K562 (cell line): ENCODE measurements around the gene RALA. TPM values are rescaled to one million over a fixed set of nuclear protein-coding genes. Genes with fewer than 3 reads are reported as not detected.

ENCODE experiments used
- ATAC-seq: fragments of 200-7000 bp; cut with Tn5 transposase; 3 replicates; pipeline ENCODE4 v1.9.1; 2020; ENCODE audit warnings: moderate library complexity
- BruUV-seq: library from RNA; stranded (reverse); fragments of 400-500 nt; replicated peaks from 2 replicates; lab custom pipeline; 2021; lab: Mats Ljungman, UMichigan
- CTCF ChIA-PET: fragments of 300-600 bp; formaldehyde crosslinking; extraction: SDS; loops from one replicate; lab custom pipeline; 2021; ENCODE audit warnings: low intra/inter-chr PET ratio; lab: Yijun Ruan, JAX
- POLR2A ChIA-PET: fragments of 300-600, 350-650 bp; sonication (Branson Sonifier 250); formaldehyde crosslinking; extraction: SDS; loops from one replicate; lab custom pipeline; 2021; ENCODE audit warnings: antibody characterized with exemption, inconsistent platforms; lab: Yijun Ruan, JAX
- DNase-seq, 4 experiments: peaks; one replicate each; pipeline versions ENCODE4 v3.0.0 to v3.0.0-alpha.2; 2011 to 2018; ENCODE audit warnings: low spot score in 3 of 4, mixed read lengths in 3 of 4; ENCODE audit errors: extremely low read depth in 1 of 4
- FAIRE-seq: peaks from 2 replicates; lab custom pipeline; 2011; peaks lifted over from hg19 to GRCh38; lab: Jason Lieb, UNC
- H2AFZ ChIP-seq: 2 replicates; pipeline ENCODE4 v1.6.0; 2011; ENCODE audit warnings: low read depth, low read length, control low read depth, inconsistent platforms
- H3K27ac ChIP-seq: fragments of 200-600 bp; 3 replicates; pipeline ENCODE4 v1.8.0; 2011; ENCODE audit warnings: low read depth, mild to moderate bottlenecking, control low read depth, inconsistent platforms, low read length, moderate library complexity, mixed read lengths; ENCODE audit errors: extremely low read depth
- H3K27me3 ChIP-seq, 2 experiments: fragments of 300-600 bp in 1 of 2; 2 replicates in 1 of 2; 3 replicates in 1 of 2; pipeline versions ENCODE4 v1.6.0 to v1.8.0; 2011; ENCODE audit warnings: inconsistent platforms in 2 of 2, low read length in 2 of 2, mild to moderate bottlenecking in 1 of 2, mixed read lengths in 1 of 2, moderate library complexity in 1 of 2; ENCODE audit not compliant: control insufficient read depth in 2 of 2, insufficient read depth in 2 of 2
- H3K36me3 ChIP-seq: fragments of 300-600 bp; 3 replicates; pipeline ENCODE4 v1.8.0; 2011; ENCODE audit warnings: mild to moderate bottlenecking, low read length, inconsistent platforms; ENCODE audit not compliant: control insufficient read depth, insufficient read depth
- H3K4me1 ChIP-seq, 2 experiments: fragments of 200-600 bp in 1 of 2; replicated peaks in 1 of 2; 2 replicates in 1 of 2; 3 replicates in 1 of 2; pipeline versions ENCODE4 v1.5.1 to v1.8.0; 2011; ENCODE audit warnings: inconsistent platforms in 2 of 2, low read length in 2 of 2, mild to moderate bottlenecking in 1 of 2, mixed read lengths in 1 of 2, moderate library complexity in 1 of 2; ENCODE audit not compliant: control insufficient read depth in 2 of 2, insufficient read depth in 2 of 2
- H3K4me2 ChIP-seq: 2 replicates; pipeline ENCODE4 v1.6.1; 2011; ENCODE audit warnings: low read length, control low read depth, inconsistent platforms, mixed read lengths; ENCODE audit not compliant: insufficient read depth
- H3K4me3 ChIP-seq: fragments of 200-600 bp; sonication (generic), shearing (Covaris generic); 2 replicates; pipeline ENCODE4 v1.5.1; 2016; ENCODE audit warnings: control low read depth, inconsistent platforms
- H3K79me2 ChIP-seq: fragments of 200-600 bp; 3 replicates; pipeline ENCODE4 v1.8.0; 2011; ENCODE audit warnings: low read length, inconsistent platforms; ENCODE audit not compliant: control insufficient read depth, insufficient read depth
- H3K9ac ChIP-seq, 2 experiments: 2 replicates each; pipeline versions ENCODE4 v1.6.0 to v1.6.1; 2011; ENCODE audit warnings: low read depth in 2 of 2, low read length in 2 of 2, control low read depth in 1 of 2, inconsistent platforms in 1 of 2, mild to moderate bottlenecking in 1 of 2, mixed read lengths in 1 of 2; ENCODE audit not compliant: insufficient read depth in 1 of 2
- H3K9me1 ChIP-seq: one replicate; pipeline ENCODE4 v1.6.0; 2011; ENCODE audit warnings: inconsistent platforms, mild to moderate bottlenecking, low read length, moderate library complexity; ENCODE audit not compliant: control insufficient read depth, insufficient read depth
- H3K9me3 ChIP-seq: replicated peaks from 2 replicates; pipeline ENCODE4 v1.5.1; 2011; ENCODE audit warnings: low read depth, low read length, inconsistent platforms; ENCODE audit not compliant: control insufficient read depth, insufficient read depth
- H4K20me1 ChIP-seq: replicated peaks from 2 replicates; pipeline ENCODE4 v1.6.1; 2011; ENCODE audit warnings: low read length, inconsistent platforms, mixed read lengths; ENCODE audit not compliant: control insufficient read depth, insufficient read depth
- CAMTA2 ChIP-seq: fragments of 250-450 bp; sonication (Bioruptor Pico); conservative IDR thresholded peaks from 2 replicates; pipeline ENCODE4 v1.5.1; 2022
- FOXJ3 ChIP-seq: sonication (generic); formaldehyde crosslinking; IDR thresholded peaks from 2 replicates; pipeline ENCODE4 v1.4.0; 2020; ENCODE audit warnings: mild to moderate bottlenecking, missing genetic modification reagents
- MAFK ChIP-seq: IDR thresholded peaks from 2 replicates; pipeline ENCODE4 v1.6.1; 2011; ENCODE audit warnings: low read length, improper control_type of control experiment
- NFXL1 ChIP-seq: fragments of 450-650 bp; formaldehyde crosslinking; IDR thresholded peaks from 2 replicates; pipeline ENCODE4 v1.4.0; 2021; ENCODE audit warnings: mild to moderate bottlenecking
- SMARCA4 ChIP-seq: fragments of 450-650 bp; IDR thresholded peaks from 2 replicates; pipeline ENCODE4 v1.6.1; 2016
- TRIM25 ChIP-seq: fragments of 450-650 bp; IDR thresholded peaks from 2 replicates; pipeline ENCODE4 v1.7.0; 2016; ENCODE audit warnings: borderline replicate concordance
- ZNF165 ChIP-seq: fragments of 250-450 bp; sonication (Bioruptor Pico); IDR thresholded peaks from 2 replicates; pipeline ENCODE4 v1.4.0; 2020; ENCODE audit warnings: borderline replicate concordance
- ZNF3 ChIP-seq: fragments of 250-450 bp; sonication (Bioruptor Pico); IDR thresholded peaks from 2 replicates; pipeline ENCODE4 v1.5.0; 2021; ENCODE audit warnings: mild to moderate bottlenecking, moderate library complexity
- ZNF354B ChIP-seq: fragments of 250-450 bp; sonication (Bioruptor Pico); IDR thresholded peaks from 2 replicates; pipeline ENCODE4 v1.4.0; 2020
- ZNF384 ChIP-seq: IDR thresholded peaks from 2 replicates; pipeline ENCODE4 v1.6.1; 2012; ENCODE audit warnings: low read depth, low read length, improper control_type of control experiment
- ZNF449 ChIP-seq: fragments of 250-450 bp; sonication (Bioruptor Pico); IDR thresholded peaks from 2 replicates; pipeline ENCODE4 v1.8.0; 2022; ENCODE audit warnings: moderate library complexity, mild to moderate bottlenecking, inconsistent platforms
- ZSCAN32 ChIP-seq: fragments of 450-650 bp; formaldehyde crosslinking; IDR thresholded peaks from 2 replicates; pipeline ENCODE4 v1.4.0; 2020; ENCODE audit warnings: mild to moderate bottlenecking, moderate library complexity
- WGBS: fragments of 100-300 bp; shearing (Covaris generic); methylation state at CpG from one replicate; pipeline ENCODE4 v1.1.6; 2016; ENCODE audit warnings: low coverage, mixed read lengths; ENCODE audit not compliant: insufficient coverage; ENCODE audit errors: missing lambda C conversion rate; 5-methylcytosine and 5-hydroxymethylcytosine counted together
- in situ Hi-C: fragments of 300-500 bp; cut with MboI; formaldehyde crosslinking; loops from 4 replicates; pipeline ENCODE4 v1.15.0; 2018; ENCODE audit warnings: inconsistent platforms, mixed read lengths
- intact Hi-C: fragments of 100-400 bp; cut with micrococcal nuclease; formaldehyde crosslinking; loops from 2 replicates; pipeline ENCODE4 v1.14.2; 2022
- polyA plus RNA-seq, 8 experiments: library from polyadenylated mRNA; depleted of rRNA in 4 of 8; stranded (reverse) in 5 of 8; unstranded in 3 of 8; fragments of >200 nt; fragmentation: Nextera tagmentation in 2 of 8; fragmentation: Illumina TruSeq in 1 of 8; extraction: Ambion mirVana in 2 of 8; extraction: Trizol in 1 of 8; gene quantifications; 2 replicates each; pipeline versions ENCODE4 v1.2.1 to v1.2.3, GENCODE V29; 2011 to 2014; ENCODE audit warnings: inconsistent platforms in 1 of 8, missing spikeins in 1 of 8
- total RNA-seq, 7 experiments: library from RNA; depleted of rRNA in 6 of 7; stranded (reverse); fragments of >200 nt in 6 of 7; fragmentation: Illumina TruSeq in 2 of 7; extraction: Trizol in 2 of 7; gene quantifications; 2 replicates each; pipeline versions ENCODE4 v1.2.1 to v1.2.3, GENCODE V29; 2011 to 2021; ENCODE audit warnings: low replicate concordance in 1 of 7
- TF ChIP-seq, protein P1 (sequence below): sonication (generic); formaldehyde crosslinking; IDR thresholded peaks from 2 replicates; pipeline ENCODE4 v1.8.0; 2022; ENCODE audit warnings: missing genetic modification reagents, mild to moderate bottlenecking, borderline replicate concordance

RALA gene
- total and polyA plus RNA-seq, 9 of the 15 experiments (the other 6 are each of a cell fraction or from before 2014, with no cell fraction given) = 7.2 to 28.0 (median 25.7) TPM

DNA sequence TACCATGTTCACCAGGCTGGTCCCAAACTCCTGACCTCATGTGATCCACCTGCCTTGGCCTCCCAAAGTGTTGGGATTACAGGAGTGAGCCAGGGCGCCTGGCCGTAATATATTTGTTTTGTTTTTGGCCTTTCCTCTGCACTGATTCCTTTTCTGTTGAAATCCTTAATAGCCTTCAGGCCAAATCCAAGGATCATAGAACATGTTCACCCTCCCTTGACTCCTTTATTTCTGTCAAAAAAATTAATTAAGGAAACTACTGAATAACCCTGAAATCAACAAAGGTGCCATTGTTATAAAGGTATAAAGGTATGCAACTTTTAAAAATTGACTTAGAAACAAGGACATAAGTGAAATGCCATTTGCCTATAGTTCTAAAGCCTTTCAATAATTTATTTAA is 15.5 kb upstream of the RALA start:
- no peak for ATAC-seq
- Histone ChIP-seq H4K20me1 (no peaks in the 10 kb centered on the region), H3K4me3 (no peak overlapping the region), H3K9me3 (no peaks in the 10 kb centered on the region), H2AFZ (no peak overlapping the region), H3K4me1 (peaks cover 4 to 6% of the 10 kb centered on the region in 2 experiments; a peak in 3 of 5 replicates), H3K36me3 (no peaks in the 10 kb centered on the region), H3K9me1 (no peaks in the 10 kb centered on the region), H3K79me2 (no peaks in the 10 kb centered on the region), H3K4me2 (no peak overlapping the region), H3K27ac (no peak overlapping the region), H3K9ac (no peak overlapping the region), H3K27me3 (no peaks in the 10 kb centered on the region)
- intact Hi-C loops (no loop called here), in situ Hi-C loops (no loop called here)
- DNase-seq = no peak
- POLR2A ChIA-PET = interaction anchor here (4.6 kb wide), 1 partner anchor 14 kb away, joined by 22 read pairs; the partner anchor contains the start of gene RALA
- no peak for FAIRE-seq
- 73% methylated on average over 2 of the region's 2 CpGs for WGBS
- CTCF ChIA-PET = no interaction called here
- no TSS peak for BruUV-seq
- TF ChIP-seq NFXL1 (CRISPR knock-in tag) (no peak), ZSCAN32 (no peak), ZNF165 (no peak), SMARCA4 (no peak), ZNF449 (CRISPR knock-in tag) (no peak), CAMTA2 (CRISPR knock-in tag) (no peak), ZNF354B (CRISPR knock-in tag) (no peak), FOXJ3 (CRISPR knock-in tag) (no peak), ZNF3 (CRISPR knock-in tag) (no peak), MAFK (no peak), TRIM25 (no peak), ZNF384 (no peak)
- TF ChIP-seq, protein P1, sequence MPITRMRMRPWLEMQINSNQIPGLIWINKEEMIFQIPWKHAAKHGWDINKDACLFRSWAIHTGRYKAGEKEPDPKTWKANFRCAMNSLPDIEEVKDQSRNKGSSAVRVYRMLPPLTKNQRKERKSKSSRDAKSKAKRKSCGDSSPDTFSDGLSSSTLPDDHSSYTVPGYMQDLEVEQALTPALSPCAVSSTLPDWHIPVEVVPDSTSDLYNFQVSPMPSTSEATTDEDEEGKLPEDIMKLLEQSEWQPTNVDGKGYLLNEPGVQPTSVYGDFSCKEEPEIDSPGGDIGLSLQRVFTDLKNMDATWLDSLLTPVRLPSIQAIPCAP (CRISPR knock-in tag) = no peak
